Purkinje cell (primary cell): Measurements from ENCODE around the gene LIMS4. TPM values are rescaled to one million over a fixed set of nuclear protein-coding genes. Genes with fewer than 3 reads are reported as not detected.

Experiments used
- polyA plus RNA-seq: library from polyadenylated mRNA; unstranded; fragments of >200 nt; fragmentation: Nextera tagmentation; gene quantifications from 2 replicates; pipeline ENCODE4 v1.2.1, GENCODE V29; 2014

LIMS4 gene, protein sequence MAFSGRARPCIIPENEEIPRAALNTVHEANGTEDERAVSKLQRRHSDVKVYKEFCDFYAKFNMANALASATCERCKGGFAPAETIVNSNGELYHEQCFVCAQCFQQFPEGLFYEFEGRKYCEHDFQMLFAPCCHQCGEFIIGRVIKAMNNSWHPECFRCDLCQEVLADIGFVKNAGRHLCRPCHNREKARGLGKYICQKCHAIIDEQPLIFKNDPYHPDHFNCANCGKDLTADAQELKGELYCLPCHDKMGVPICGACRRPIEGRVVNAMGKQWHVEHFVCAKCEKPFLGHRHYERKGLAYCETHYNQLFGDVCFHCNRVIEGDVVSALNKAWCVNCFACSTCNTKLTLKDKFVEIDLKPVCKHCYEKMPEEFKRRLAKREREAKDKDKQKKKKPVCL
- not detected in 2 replicates for polyA plus RNA-seq

DNA sequence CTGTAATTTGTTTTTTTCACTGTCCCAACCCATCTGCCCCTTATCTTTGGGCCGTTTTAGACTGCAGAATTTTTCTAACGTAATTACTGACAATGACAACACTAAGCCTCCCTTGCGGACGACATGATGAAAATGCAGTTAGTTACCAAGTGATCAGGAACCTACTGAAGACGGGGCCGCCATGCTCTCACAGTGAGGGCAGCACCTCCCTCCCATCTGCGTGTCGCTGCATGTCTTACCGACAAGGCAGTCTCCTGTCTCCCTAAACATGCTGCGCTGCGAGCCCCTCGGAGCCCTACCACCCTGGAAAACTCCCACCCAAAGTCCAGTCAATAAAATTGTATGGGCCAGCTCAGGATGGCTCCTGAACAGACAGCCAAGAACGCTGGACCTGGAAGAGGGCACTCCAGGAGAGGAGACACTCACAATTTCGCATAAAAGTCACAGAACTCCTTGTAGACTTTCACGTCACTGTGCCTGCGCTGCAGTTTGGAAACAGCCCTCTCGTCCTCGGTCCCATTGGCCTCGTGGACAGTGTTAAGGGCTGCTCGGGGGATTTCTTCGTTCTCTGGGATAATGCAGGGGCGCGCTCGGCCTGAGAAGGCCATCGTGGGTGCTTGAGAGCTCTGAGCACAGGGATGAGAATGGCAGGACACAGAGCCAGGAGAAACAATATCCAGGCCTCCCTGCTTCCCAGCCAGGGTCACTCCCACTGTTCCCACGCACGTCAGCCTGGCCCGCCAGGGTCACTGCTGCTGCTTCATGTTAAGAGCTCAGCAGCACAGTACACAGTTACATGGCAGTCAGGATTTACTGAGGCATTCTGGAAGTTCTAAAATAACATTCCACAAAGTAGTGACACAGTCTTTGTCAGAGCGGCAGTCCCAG, at the start of gene LIMS4:
LIMS4 (minus strand) TSS at position 646 of the 888 bp plus-strand sequence; CDS start at position 608, 38 bp downstream.

Other genes with a start within 250 kb of the LIMS4 start
- gene RGPD6, start 104.4 kb upstream of the LIMS4 start, polyA plus RNA-seq, result 12.3 and 17.8 TPM in 2 replicates
- 1.3 and 1.7 TPM in 2 replicates for gene BUB1, start 205.2 kb upstream of the LIMS4 start, polyA plus RNA-seq